Urothelium cell line (cell line): ENCODE data around the gene SIL1.

Source experiments
- DNase-seq: peaks from one replicate; pipeline ENCODE4 v3.0.0; 2011; ENCODE audit warnings: low spot score, mixed read lengths
- FAIRE-seq: peaks from 2 replicates; lab custom pipeline; 2011; peaks lifted over from hg19 to GRCh38; lab: Jason Lieb, UNC

Gene SIL1

GRCh38 chr5:138986186-138986800, 211.9 kb downstream of the SIL1 start:
- no peak for DNase-seq
- FAIRE-seq: no peak

GRCh38 chr5:138985683-138986082, 212.5 kb downstream of the SIL1 start:
- no peak for DNase-seq
- FAIRE-seq: no peak

DNA sequence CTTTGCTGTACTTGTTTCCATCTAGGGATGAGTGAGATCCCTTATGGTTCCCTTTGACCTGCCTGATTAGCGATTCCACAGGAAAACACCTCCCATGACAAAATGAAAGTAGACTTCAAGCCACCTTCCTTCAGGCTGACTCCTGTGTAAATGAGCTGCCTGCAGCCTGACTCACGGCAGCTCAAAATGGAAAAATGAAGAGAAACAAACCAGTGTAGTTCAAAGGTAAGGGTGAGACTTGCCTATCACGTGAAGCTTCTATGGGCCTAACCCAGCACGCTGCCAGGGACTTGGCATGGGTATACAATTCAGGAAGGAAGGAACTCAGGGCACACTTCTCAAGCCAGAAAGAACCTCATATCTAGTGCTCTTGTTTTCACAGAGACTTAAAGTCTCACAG, 212.9 kb downstream of the SIL1 start:
- no peak for FAIRE-seq

GRCh38 chr5:138983984-138984383, 214.2 kb downstream of the SIL1 start:
- FAIRE-seq (no peak), DNase-seq (no peak)

More for the DNA sequence above, 212.9 kb downstream of the SIL1 start:
- no peak for DNase-seq

- DNase-seq (no peak), FAIRE-seq (no peak)
These were observed 216.6 kb downstream of the SIL1 start for GRCh38 chr5:138981586-138981985.

GRCh38 chr5:138981131-138981530, 217.0 kb downstream of the SIL1 start:
- no peak for FAIRE-seq
- DNase-seq: peak; percentile 23

GRCh38 chr5:138980441-138980840, 217.7 kb downstream of the SIL1 start:
- no peak for DNase-seq
- no peak for FAIRE-seq

DNA sequence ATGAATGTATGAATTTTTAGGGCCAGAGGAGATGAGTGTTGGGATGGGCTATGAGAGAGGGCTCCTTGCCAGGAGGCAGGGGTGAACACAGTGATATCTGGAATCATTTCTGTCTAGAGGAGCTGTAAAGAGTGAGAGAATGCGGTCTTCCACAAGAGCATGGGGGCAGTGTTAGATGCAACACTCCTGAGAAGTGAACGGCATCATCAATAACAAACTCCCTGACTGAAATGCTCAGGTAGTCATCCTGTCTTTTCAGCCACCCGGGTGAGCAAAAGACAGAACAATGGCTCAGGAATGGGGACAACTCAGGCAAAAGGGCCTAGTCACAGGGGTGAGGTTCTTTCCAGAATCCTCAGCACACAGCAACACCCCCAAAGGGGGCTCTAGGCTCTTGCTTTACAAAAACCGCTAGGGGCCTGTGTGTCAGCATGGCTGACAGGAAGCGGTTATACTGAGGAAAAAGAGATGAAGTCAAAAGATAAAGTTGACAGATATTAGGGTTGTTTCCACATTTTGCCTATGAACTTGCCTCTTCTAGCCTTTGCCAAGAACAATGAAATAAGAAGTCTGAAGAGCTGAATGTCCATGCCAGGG, 218.4 kb downstream of the SIL1 start:
- no peak for FAIRE-seq
- no peak for DNase-seq

DNA sequence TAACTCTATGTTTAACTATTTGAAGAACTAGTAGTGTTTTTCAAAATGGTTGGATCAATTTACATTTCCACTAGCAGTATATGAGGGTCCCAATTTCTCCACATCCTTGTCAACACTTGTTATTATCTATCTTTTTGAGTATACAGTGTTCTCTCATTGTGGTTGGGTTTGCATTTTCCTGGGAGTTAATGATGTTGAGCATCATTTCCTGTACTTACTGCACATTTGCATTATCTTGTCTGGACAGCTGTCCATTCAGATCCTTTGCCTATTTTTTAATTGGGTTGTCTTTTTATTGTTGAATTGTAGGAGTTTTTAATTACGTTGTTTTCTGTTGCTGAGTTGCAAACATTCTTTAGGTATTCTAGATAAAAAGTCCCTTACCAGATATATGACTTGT, 219.6 kb downstream of the SIL1 start:
- FAIRE-seq (no peak), DNase-seq (no peak)

GRCh38 chr5:138978080-138978479, 220.1 kb downstream of the SIL1 start:
- FAIRE-seq (no peak), DNase-seq (peak; percentile 29)

DNA sequence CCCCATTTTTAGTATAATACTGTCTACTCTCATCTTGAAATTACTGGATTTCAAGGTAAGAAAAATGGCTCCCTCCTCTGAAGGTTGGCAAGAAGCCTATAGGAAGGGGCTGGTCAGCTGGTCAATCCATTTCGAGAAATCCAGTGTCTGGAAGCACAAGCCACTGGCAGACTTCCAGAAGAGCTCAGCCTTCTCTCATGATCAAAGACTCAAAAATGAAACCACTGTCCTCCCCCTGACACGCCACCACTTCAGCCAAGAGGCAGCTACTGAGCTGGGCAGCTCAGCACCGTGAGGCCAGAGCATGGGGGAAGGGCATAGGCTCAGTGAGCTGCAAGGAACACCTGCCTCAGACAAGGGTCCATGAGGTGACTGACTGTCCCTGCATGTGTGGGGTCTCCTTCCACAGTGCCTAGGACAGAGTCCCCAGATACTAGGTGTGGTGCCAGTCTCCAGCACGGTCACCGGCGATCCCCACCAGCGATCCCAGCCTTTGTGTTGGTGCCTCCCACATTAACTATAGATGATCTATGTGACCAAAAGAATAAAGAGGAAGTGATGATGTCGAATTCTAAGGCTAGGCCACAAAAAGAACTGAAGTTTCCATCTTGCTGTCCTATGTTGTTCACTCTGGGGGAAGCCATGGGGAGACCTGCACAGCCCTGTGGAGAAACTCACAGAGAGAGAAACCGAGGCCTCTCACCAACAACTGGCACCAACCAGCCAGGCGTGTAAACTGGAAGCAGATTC, 222.9 kb downstream of the SIL1 start:
- DNase-seq (peak; percentile 25), FAIRE-seq (no peak)

GRCh38 chr5:138974227-138975063, 223.7 kb downstream of the SIL1 start:
- DNase-seq (no peak), FAIRE-seq (no peak)

DNA sequence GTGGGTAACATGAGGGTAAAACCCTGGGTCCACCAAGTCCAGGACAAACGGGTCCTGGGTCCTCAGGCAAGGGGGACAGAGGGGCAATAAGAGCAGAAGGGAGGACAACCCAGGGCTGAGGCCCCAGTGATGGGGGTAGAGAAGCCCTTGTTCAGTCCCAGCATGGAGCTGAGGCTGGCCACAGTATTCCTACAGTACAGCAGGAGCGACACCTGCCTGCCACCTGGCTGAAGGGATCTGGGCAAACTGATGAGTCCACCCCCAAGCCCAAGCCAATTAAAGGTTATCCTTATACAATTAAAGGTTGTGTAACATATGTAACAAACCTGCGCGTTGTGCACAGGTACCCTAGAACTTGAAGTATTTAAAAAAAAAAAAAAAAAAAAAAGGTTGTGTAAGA, 225.3 kb downstream of the SIL1 start:
- FAIRE-seq (no peak), DNase-seq (no peak)

GRCh38 chr5:138972230-138972629, 225.9 kb downstream of the SIL1 start:
- no peak for FAIRE-seq

DNA sequence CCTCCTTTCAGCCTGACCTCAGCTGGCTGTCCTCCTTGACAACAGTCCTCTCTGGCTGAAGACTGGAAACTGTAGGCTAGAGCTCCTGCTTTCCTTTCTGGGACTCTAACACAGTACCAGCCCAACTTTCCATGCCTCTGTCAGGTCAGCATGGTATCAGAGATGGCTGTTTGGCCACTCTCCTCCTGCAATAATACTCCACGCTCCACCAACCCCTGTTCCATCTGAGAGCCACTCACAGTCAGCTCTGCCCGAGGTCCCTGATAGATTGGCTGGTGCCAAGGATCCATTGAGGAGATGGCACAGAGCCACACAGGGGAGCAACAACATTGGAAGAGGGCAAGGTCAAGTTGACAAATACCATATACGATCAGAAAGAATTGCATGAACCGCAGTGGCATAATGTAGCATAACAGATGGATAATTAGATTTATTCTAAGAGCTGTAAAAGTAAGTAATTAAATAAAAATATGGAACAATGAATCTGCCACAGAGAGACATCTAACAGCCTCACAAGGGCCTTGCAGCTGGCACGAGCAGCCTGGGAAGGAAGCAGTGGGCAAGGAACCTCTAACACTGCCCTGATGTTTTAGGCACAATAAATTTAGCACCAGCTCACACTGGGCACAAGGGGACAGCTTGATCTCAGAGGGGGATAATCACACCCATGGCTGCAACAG, 228.7 kb downstream of the SIL1 start:
- no peak for DNase-seq
- FAIRE-seq: no peak

More at GRCh38 chr5:138972230-138972629, 225.9 kb downstream of the SIL1 start:
- no peak for DNase-seq

GRCh38 chr5:138968601-138969000, 229.6 kb downstream of the SIL1 start:
- no peak for FAIRE-seq
- DNase-seq: no peak

DNA sequence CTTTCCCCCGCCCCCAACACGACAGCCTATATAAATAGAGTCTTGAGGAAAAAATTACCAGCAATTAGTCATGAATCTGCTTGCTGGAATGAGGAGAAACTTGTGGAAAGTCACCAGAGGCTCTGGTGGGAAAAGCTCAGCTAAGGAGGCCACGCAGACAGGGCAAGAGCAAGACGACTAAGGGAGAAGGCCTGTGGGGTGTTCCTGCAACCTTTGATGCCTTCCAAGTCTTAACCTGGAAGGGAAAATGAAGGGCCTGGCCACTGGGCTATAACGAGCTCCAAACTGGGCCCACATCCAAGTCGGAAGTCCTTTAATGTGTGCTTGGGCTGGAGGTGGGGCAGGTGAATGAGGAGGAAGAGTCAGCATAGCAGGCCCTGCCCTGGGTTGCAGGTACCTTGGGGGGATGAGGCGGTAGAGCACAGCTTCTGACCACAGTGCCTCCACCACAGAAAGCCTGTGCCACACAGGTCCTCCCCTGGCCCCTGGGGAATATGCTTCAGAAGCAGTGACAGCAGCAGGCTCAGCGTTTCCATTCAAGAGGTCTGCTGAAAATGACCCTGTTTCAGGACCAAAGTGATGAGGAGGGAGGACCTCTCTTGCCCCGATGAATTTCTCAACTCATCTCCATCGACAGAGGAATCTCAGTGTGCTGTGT, 230.2 kb downstream of the SIL1 start:
- no peak for FAIRE-seq
- DNase-seq: no peak

GRCh38 chr5:138966236-138966985, 231.8 kb downstream of the SIL1 start:
- DNase-seq (no peak), FAIRE-seq (no peak)

GRCh38 chr5:138965626-138966025, 232.5 kb downstream of the SIL1 start:
- DNase-seq: no peak
- no peak for FAIRE-seq
